Pancreas (tissue), 10 donors: Measurements from ENCODE around the gene HOXA9. TPM values are rescaled to one million over a fixed set of nuclear protein-coding genes. Genes with fewer than 3 reads are reported as not detected.

Experiments
- ATAC-seq, 4 donors: fragments of 200-7000 bp; cut with Tn5 transposase; one replicate each; pipeline versions ENCODE4 v1.8.0 to v1.9.1; 2020; ENCODE audit warnings: mild to moderate bottlenecking in 4 of 4, moderate library complexity in 4 of 4
- DNase-seq, 6 donors: peaks; one replicate each; pipeline ENCODE4 v3.0.0-alpha.2; 2020
- FAIRE-seq: peaks from 2 replicates; lab custom pipeline; 2012; peaks lifted over from hg19 to GRCh38; lab: Jason Lieb, UNC
- H3K27ac ChIP-seq, 4 donors: fragments of 200-600 bp; sonication (generic); 1 replicate in 3 of 4; 2 replicates in 1 of 4; pipeline versions ENCODE4 v1.5.0 to v1.8.0; 2020
- H3K27me3 ChIP-seq, 4 donors: fragments of 200-600 bp; one replicate each; pipeline ENCODE4 v1.8.0; 2021
- H3K36me3 ChIP-seq, 3 donors: fragments of 200-600 bp; sonication (generic) in 1 of 3; one replicate each; pipeline versions ENCODE4 v1.5.0 to v1.8.0; 2020 to 2021
- H3K4me1 ChIP-seq, 3 donors: fragments of 200-600 bp; one replicate each; pipeline ENCODE4 v1.8.0; 2021
- H3K4me3 ChIP-seq, 4 donors: fragments of 200-600 bp; sonication (generic) in 2 of 4; one replicate each; pipeline versions ENCODE4 v1.5.0 to v1.8.0; 2020 to 2021
- H3K9me3 ChIP-seq, 4 donors: fragments of 200-600 bp; one replicate each; pipeline ENCODE4 v1.8.0; 2021
- WGBS, 2 donors: extraction: QIAGEN DNeasy Blood & Tissue Kit; methylation state at CpG; one replicate each; pipeline ENCODE4 v1.1.7; 2013; 5-methylcytosine and 5-hydroxymethylcytosine counted together
- intact Hi-C, 3 donors: fragments of 100-400 bp; cut with DNase I; formaldehyde crosslinking; loops; one replicate each; pipeline versions ENCODE4 v1.11.1 to v1.14.2; 2022
- polyA plus RNA-seq, 2 donors: library from polyadenylated mRNA; stranded (reverse); fragments of 200-250 nt; gene quantifications; one replicate each; pipeline ENCODE4 v1.2.3, GENCODE V29; 2013
- total RNA-seq, 6 donors: library from RNA; stranded (reverse); fragmentation: NEBNext Ultra II Directional in 4 of 6; extraction: Animal tissue kit (Norgen Biotek cat#: 25700) in 4 of 6; gene quantifications; one replicate each; pipeline versions ENCODE4 v1.2.1 to v1.2.4, GENCODE V29; 2021 to 2023
- TF ChIP-seq, protein P1 (sequence below), 4 donors: fragments of 200-600 bp; sonication (generic) in 3 of 4; IDR thresholded peaks; one replicate each; pipeline versions ENCODE4 v1.5.0 to v1.8.0; 2021; ENCODE audit warnings: antibody characterized with exemption in 4 of 4
- donor health status: healthy with polysubstance abuse.
- donor health status: DM: no; HTN: no; CAD: no; lungs with moderate emphysema.
- donor health status: DM: no; HTN: no; CAD: no.
- donor health status: control.
- donor health status: control.
- donor health status: Bipolar disorder and iron deficiency.
- donor health status: DM: yes; HTN: yes; CAD: no.
- donor health status: DM: no; HTN: no; CAD: no.
- donor health status: DM: no; HTN: no; CAD: no.
- donor health status: DM: yes; HTN: yes; CAD: no.

HOXA9 gene
- total and polyA plus RNA-seq, 8 donors = 0.09 to 0.13 TPM; not detected in 6

DNA sequence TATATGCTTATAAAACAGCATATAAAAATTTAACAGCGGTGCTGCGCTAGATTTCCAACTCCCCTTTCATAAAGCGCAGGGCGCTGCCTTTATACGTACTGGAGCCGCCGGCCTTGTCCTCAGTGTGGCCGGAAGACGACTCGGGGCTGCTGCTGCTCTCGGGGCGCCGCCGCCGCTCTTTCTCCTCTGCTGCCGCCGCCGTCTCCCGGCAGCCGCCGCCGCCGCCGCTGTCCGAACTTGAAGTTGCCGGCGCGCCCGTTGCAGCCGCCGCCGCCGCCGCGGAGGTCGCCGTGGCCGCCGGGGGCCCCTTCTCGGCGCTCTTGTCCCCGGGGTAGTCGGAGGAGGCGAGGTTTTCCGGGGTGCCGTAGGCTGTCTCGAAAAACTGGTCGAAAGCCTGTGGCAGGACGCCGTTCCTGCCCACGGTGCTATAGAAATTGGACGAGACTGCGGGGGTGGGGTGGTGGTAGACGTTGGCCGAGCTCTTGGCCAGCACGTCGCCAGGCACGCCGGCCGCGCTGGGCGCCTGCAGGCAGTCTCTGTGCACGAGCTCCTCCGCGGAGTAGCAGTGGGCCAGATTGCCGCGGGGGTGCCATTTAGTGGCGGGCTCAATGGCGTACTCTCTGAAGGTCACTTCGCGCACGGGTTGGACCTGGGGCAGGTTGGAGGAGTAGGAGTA, 19.1 kb upstream of the HOXA9 start:
- H3K27ac ChIP-seq = no peak overlapping the region
- no peak for FAIRE-seq
- peak overlapping the region in 1 of 4 donors; percentile 38 for H3K4me3 ChIP-seq
- peaks cover 0 to 12% (median 0%) of the 10 kb centered on the region in 3 donors for H3K4me1 ChIP-seq
- TF ChIP-seq, protein P1, sequence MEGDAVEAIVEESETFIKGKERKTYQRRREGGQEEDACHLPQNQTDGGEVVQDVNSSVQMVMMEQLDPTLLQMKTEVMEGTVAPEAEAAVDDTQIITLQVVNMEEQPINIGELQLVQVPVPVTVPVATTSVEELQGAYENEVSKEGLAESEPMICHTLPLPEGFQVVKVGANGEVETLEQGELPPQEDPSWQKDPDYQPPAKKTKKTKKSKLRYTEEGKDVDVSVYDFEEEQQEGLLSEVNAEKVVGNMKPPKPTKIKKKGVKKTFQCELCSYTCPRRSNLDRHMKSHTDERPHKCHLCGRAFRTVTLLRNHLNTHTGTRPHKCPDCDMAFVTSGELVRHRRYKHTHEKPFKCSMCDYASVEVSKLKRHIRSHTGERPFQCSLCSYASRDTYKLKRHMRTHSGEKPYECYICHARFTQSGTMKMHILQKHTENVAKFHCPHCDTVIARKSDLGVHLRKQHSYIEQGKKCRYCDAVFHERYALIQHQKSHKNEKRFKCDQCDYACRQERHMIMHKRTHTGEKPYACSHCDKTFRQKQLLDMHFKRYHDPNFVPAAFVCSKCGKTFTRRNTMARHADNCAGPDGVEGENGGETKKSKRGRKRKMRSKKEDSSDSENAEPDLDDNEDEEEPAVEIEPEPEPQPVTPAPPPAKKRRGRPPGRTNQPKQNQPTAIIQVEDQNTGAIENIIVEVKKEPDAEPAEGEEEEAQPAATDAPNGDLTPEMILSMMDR (IDR thresholded peaks at IDR 0.05) = no peak
- peak in 2 of 4 donors; percentile 24 to 41 for ATAC-seq
- peak in 5 of 6 donors; percentile 10 to 72 (median 19) for DNase-seq
- peaks cover 0 to 86% (median 24%) of the 10 kb centered on the region in 4 donors for H3K27me3 ChIP-seq
- no peaks in the 10 kb centered on the region for H3K36me3 ChIP-seq
- WGBS, 2 donors = 5% methylated on average over 48 to 72 of the region's 72 CpGs
- H3K9me3 ChIP-seq = no peaks in the 10 kb centered on the region
- intact Hi-C loops = no loop called here

DNA sequence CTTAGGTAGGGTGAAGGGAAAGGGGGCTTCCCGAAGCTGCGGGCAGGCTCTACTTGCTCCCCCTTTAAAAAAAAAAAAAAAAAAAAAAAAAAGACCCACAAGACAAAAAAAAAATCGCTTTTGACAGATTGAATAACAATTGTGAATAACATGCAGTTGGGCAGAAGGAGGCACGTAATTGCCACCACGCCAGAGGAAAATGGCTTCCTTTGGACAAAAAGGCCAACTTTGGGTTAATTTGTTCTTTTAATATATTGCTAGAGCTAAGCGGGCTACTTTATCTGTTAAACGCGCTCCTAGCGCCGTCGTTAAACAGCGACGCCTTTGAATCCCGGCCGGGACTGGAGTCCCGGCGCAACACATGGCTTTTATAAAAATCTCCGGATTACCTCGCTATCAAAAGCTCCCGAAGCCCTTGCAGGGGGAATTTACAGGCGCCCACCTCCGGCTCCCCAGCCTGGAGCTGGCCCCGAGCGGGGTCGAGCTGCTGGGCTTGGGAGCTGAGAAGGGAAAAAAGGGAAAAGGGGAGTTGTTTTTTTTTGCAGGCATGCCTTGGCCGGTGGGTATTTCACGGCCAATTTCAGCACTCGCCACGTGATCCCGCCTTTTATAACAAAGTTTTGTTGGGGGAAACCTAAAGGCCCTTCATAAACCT, 18.5 kb upstream of the HOXA9 start:
- TF ChIP-seq, protein P1 (IDR thresholded peaks at IDR 0.05) = no peak
- DNase-seq (peak in 4 of 6 donors; percentile 3 to 52 (median 8)), FAIRE-seq (no peak), ATAC-seq (no peak)
- Histone ChIP-seq H3K4me1 (peaks cover 0 to 12% (median 0%) of the 10 kb centered on the region in 3 donors), H3K36me3 (no peaks in the 10 kb centered on the region), H3K27ac (no peak overlapping the region), H3K9me3 (no peaks in the 10 kb centered on the region), H3K27me3 (peaks cover 0 to 88% (median 25%) of the 10 kb centered on the region in 4 donors), H3K4me3 (peak overlapping the region in 1 of 4 donors; percentile 38)
- intact Hi-C loops = no loop called here
- WGBS, 2 donors = 9% methylated on average over 30 of the region's 30 CpGs

DNA sequence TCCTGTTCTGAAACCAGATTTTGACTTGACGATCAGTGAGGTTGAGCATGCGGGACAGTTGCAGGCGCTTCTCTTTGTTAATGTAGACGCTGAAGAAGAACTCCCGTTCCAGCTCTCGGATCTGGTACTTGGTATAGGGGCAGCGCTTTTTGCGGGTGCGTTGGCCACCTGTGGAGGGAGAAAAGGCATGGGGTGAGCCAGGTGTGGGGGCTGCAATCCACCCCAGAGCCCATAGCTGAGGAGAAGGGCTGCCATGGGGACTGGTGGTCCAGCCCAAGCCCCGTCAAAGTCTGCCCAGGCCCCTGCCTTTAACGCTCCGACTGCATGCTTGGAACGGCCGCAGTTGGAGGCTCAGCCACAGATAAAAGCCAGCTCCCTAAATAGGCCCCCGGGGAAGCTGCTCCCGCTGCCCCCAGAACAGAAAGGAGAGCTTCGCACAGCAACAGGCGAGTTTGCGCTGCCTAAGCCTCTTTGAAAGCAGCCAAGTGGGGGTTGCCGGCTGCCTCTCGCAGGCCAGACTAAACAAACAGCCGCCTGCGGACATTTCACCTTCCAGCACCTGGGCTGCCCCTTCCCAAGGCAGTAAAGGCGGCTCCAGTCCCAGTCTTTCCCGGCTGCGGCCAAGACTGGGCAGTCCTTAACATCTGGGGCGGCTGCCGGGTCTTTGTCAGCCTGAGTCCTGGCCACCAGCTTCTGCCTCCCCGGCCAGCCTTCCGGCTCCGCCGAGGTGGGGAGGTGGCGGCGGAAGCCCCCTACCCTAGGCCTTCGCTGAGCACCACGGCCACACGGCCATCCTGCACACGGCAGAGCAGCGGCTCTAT, 17.7 kb upstream of the HOXA9 start:
- DNase-seq = peak in 5 of 6 donors; percentile 7 to 64 (median 8)
- intact Hi-C loops = no loop called here
- H3K27me3 ChIP-seq = peaks cover 3 to 88% (median 29%) of the 10 kb centered on the region in 4 donors

DNA sequence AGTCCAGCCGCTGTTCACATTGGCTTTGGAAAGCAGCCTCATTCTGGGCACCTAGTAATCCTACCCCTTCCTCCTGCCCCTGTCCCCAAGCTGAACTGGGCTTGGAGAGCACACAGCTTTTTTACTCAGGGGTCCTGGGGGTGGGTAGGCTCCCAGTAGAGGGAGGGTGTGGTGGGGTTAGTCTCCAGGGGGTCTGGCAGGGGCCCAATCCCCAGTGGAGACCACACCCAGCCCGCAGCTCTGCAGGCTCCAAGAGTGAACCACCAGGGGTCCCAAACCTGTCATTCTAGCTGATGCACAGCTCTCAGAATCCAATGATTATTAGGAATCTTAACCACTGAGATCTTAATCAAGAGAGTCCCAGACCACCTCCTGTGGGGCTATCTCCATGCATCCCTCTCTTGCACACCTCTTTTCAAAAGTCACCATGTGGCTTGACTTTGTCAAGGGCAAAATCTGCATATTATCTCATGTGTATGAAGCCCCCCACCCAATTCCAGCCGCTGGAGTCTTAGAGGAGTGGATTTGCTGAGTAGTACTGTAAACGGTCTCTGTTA, 17.0 kb upstream of the HOXA9 start:
- Histone ChIP-seq H3K27ac (no peak overlapping the region), H3K4me1 (peaks cover 0 to 6% (median 0%) of the 10 kb centered on the region in 3 donors), H3K9me3 (no peaks in the 10 kb centered on the region), H3K27me3 (peaks cover 7 to 89% (median 29%) of the 10 kb centered on the region in 4 donors), H3K4me3 (no peak overlapping the region), H3K36me3 (no peaks in the 10 kb centered on the region)
- DNase-seq (peak in 4 of 6 donors; percentile 5 to 21 (median 8)), ATAC-seq (no peak), FAIRE-seq (no peak)
- 23 to 27% methylated on average over 4 of the region's 4 CpGs for WGBS, 2 donors
- TF ChIP-seq, protein P1 (IDR thresholded peaks at IDR 0.05) = no peak
- intact Hi-C loops = no loop called here

More for the DNA sequence above, 17.7 kb upstream of the HOXA9 start:
- Histone ChIP-seq H3K36me3 (no peaks in the 10 kb centered on the region), H3K9me3 (no peaks in the 10 kb centered on the region), H3K4me3 (no peak overlapping the region), H3K4me1 (peaks cover 0 to 6% (median 0%) of the 10 kb centered on the region in 3 donors), H3K27ac (no peak overlapping the region)
- WGBS, 2 donors = 10 to 12% methylated on average over 39 of the region's 39 CpGs
- ATAC-seq = no peak
- TF ChIP-seq, protein P1 (IDR thresholded peaks at IDR 0.05) = no peak
- no peak for FAIRE-seq
